Measurements from ENCODE around the gene AMD1. TPM values are rescaled to one million over a fixed set of nuclear protein-coding genes. Genes with fewer than 3 reads are reported as not detected.
A peak's percentile ranks its signal among the peaks of the same experiment; 100 is the strongest.

Gene AMD1
- polyA plus RNA-seq, 1 experiment: 25.9 TPM

GRCh38 chr6:110874880-110875547 lies 429 bp downstream of the AMD1 start:
- DNase-seq (ENCODE audit: low read depth): no peak
- ChIA-PET POLR2A (interaction anchor here (1.0 to 2.2 kb wide), 4 partner anchors 10 to 192 kb away, joined by 3 to 28 read pairs (median 7); partner anchors contain the start of gene CDK19), CTCF (interaction anchor here (0.6 to 1.7 kb wide), 4 partner anchors 15 to 346 kb away, joined by 3 to 5 read pairs (median 4); no protein-coding TSS in a partner anchor)
- Histone ChIP-seq H3K27me3 (ENCODE audit: control insufficient read depth, insufficient read depth, low read length) (no peaks in the 10 kb centered on the region), H3K36me3 (ENCODE audit: control insufficient read depth, insufficient read depth, low read length) (no peaks in the 10 kb centered on the region), H3K4me3 (ENCODE audit: low read depth, low read length) (peak overlapping the region; percentile 93)
- TF ChIP-seq CTCF (IDR thresholded peaks at IDR 0.05; ENCODE audit: insufficient read depth, low read depth, low read length): no peak

- Histone ChIP-seq H3K27me3 (ENCODE audit: control insufficient read depth, insufficient read depth, low read length) (no peaks in the 10 kb centered on the region), H3K4me3 (ENCODE audit: low read depth, low read length) (peak overlapping the region; percentile 93), H3K36me3 (ENCODE audit: control insufficient read depth, insufficient read depth, low read length) (no peaks in the 10 kb centered on the region)
- ChIA-PET POLR2A (interaction anchor here (1.6 kb wide), 1 partner anchor 61 kb away, joined by 29 read pairs; the partner anchor contains the start of gene CDK19), CTCF (interaction anchor here (0.7 to 4.6 kb wide), 5 partner anchors 194 to 347 kb away, joined by 3 to 23 read pairs (median 3); no protein-coding TSS in a partner anchor)
- TF ChIP-seq CTCF (IDR thresholded peaks at IDR 0.05; ENCODE audit: insufficient read depth, low read depth, low read length): no peak
- no peak for DNase-seq (ENCODE audit: low read depth)
These were observed 1.1 kb downstream of the AMD1 start for GRCh38 chr6:110875548-110876169.

GRCh38 chr6:110876170-110876773 lies 1.7 kb downstream of the AMD1 start:
- Histone ChIP-seq H3K27me3 (ENCODE audit: control insufficient read depth, insufficient read depth, low read length) (no peaks in the 10 kb centered on the region), H3K36me3 (ENCODE audit: control insufficient read depth, insufficient read depth, low read length) (no peaks in the 10 kb centered on the region), H3K4me3 (ENCODE audit: low read depth, low read length) (peak overlapping the region; percentile 93)
- ChIA-PET CTCF (interaction anchor here (1.3 to 4.6 kb wide), 3 partner anchors 194 to 347 kb away, joined by 3 to 23 read pairs (median 5); no protein-coding TSS in a partner anchor), POLR2A (interaction anchor here (1.6 kb wide), 1 partner anchor 61 kb away, joined by 29 read pairs; the partner anchor contains the start of gene CDK19)
- peak; percentile 49 for DNase-seq (ENCODE audit: low read depth)
- no peak for TF ChIP-seq CTCF (IDR thresholded peaks at IDR 0.05; ENCODE audit: insufficient read depth, low read depth, low read length)

- no peaks in the 10 kb centered on the region for H3K27me3 ChIP-seq (ENCODE audit: control insufficient read depth, insufficient read depth, low read length)
- DNase-seq (ENCODE audit: low read depth): no peak
- no peak for TF ChIP-seq CTCF (IDR thresholded peaks at IDR 0.05; ENCODE audit: insufficient read depth, low read depth, low read length)
- H3K36me3 ChIP-seq (ENCODE audit: control insufficient read depth, insufficient read depth, low read length): no peaks in the 10 kb centered on the region
- ChIA-PET CTCF (interaction anchor here (0.9 to 4.6 kb wide), 5 partner anchors 72 to 348 kb away, joined by 3 to 23 read pairs (median 5); no protein-coding TSS in a partner anchor), POLR2A (interaction anchor here (1.6 kb wide), 1 partner anchor 62 kb away, joined by 29 read pairs; the partner anchor contains the start of gene CDK19)
- peak overlapping the region; percentile 93 for H3K4me3 ChIP-seq (ENCODE audit: low read depth, low read length)
These were observed 2.4 kb downstream of the AMD1 start for GRCh38 chr6:110876806-110877564.

Measured in BJ (cell line).